Measurements from ENCODE around the gene SPOCK1.

DNA sequence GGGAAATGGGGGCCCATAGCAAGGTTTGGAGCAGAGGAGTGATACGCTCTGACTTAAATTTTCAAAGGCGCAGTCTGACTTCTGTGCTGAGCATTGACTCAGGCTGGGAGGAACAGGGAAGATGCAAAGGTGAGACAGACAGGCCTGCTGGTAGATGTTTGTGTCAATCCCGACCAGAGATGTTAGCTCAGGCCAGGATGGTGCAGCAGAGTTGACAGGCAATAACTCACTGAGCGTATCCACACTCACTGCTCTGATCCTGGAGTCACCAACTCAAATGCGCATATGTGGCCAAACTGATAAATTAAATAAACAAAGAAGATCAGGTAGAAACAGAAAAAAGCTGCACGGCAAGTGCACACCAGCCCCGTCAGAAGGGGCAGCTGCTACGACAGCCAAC lies 95.3 kb downstream of the SPOCK1 start:
- TF ChIP-seq, protein P1, sequence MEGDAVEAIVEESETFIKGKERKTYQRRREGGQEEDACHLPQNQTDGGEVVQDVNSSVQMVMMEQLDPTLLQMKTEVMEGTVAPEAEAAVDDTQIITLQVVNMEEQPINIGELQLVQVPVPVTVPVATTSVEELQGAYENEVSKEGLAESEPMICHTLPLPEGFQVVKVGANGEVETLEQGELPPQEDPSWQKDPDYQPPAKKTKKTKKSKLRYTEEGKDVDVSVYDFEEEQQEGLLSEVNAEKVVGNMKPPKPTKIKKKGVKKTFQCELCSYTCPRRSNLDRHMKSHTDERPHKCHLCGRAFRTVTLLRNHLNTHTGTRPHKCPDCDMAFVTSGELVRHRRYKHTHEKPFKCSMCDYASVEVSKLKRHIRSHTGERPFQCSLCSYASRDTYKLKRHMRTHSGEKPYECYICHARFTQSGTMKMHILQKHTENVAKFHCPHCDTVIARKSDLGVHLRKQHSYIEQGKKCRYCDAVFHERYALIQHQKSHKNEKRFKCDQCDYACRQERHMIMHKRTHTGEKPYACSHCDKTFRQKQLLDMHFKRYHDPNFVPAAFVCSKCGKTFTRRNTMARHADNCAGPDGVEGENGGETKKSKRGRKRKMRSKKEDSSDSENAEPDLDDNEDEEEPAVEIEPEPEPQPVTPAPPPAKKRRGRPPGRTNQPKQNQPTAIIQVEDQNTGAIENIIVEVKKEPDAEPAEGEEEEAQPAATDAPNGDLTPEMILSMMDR (IDR thresholded peaks at IDR 0.05; ENCODE audit: insufficient read depth, low read length): no peak
- no peak for TF ChIP-seq POLR2AphosphoS5 (IDR thresholded peaks at IDR 0.05; ENCODE audit: low read depth)
- TF ChIP-seq GABPA (IDR thresholded peaks at IDR 0.05; ENCODE audit: low read depth): no peak
- TF ChIP-seq, protein P2, sequence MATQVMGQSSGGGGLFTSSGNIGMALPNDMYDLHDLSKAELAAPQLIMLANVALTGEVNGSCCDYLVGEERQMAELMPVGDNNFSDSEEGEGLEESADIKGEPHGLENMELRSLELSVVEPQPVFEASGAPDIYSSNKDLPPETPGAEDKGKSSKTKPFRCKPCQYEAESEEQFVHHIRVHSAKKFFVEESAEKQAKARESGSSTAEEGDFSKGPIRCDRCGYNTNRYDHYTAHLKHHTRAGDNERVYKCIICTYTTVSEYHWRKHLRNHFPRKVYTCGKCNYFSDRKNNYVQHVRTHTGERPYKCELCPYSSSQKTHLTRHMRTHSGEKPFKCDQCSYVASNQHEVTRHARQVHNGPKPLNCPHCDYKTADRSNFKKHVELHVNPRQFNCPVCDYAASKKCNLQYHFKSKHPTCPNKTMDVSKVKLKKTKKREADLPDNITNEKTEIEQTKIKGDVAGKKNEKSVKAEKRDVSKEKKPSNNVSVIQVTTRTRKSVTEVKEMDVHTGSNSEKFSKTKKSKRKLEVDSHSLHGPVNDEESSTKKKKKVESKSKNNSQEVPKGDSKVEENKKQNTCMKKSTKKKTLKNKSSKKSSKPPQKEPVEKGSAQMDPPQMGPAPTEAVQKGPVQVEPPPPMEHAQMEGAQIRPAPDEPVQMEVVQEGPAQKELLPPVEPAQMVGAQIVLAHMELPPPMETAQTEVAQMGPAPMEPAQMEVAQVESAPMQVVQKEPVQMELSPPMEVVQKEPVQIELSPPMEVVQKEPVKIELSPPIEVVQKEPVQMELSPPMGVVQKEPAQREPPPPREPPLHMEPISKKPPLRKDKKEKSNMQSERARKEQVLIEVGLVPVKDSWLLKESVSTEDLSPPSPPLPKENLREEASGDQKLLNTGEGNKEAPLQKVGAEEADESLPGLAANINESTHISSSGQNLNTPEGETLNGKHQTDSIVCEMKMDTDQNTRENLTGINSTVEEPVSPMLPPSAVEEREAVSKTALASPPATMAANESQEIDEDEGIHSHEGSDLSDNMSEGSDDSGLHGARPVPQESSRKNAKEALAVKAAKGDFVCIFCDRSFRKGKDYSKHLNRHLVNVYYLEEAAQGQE (IDR thresholded peaks at IDR 0.05; ENCODE audit: insufficient replicate concordance, low read depth): no peak

Measured in HL-60 (cell line).